GM12878 (cell line): Measurements from ENCODE around the gene FNDC3A. TPM values are rescaled to one million over a fixed set of nuclear protein-coding genes. Genes with fewer than 3 reads are reported as not detected.

Experiments used
- ATAC-seq: fragments of 200-7000 bp; cut with Tn5 transposase; 3 replicates; pipeline ENCODE4 v1.9.1; 2020; ENCODE audit warnings: mild to moderate bottlenecking, moderate library complexity
- BruUV-seq: library from RNA; stranded (reverse); fragments of 400-500 nt; replicated peaks from 2 replicates; lab custom pipeline; 2021; lab: Mats Ljungman, UMichigan
- CTCF ChIA-PET: fragments of 300-600 bp; sonication (Branson Sonifier 250); formaldehyde crosslinking; extraction: SDS; loops from one replicate; lab custom pipeline; 2021; ENCODE audit warnings: inconsistent platforms; lab: Yijun Ruan, JAX
- POLR2A ChIA-PET: fragments of 350-600 bp; formaldehyde crosslinking; extraction: SDS; loops from one replicate; lab custom pipeline; 2021; ENCODE audit warnings: inconsistent platforms; lab: Charles Lee
- RAD21 ChIA-PET: fragments of 300-600 bp; sonication (Branson Sonifier 250); formaldehyde crosslinking; loops from one replicate; lab custom pipeline; 2023; ENCODE audit warnings: antibody characterized with exemption; ENCODE audit not compliant: unreplicated experiment; lab: Charles Lee
- SMC1A ChIA-PET: fragments of 300-600 bp; sonication (Branson Sonifier 250); formaldehyde crosslinking; loops from one replicate; lab custom pipeline; 2023; ENCODE audit not compliant: unreplicated experiment, uncharacterized antibody; lab: Charles Lee
- DNase-seq: peaks from one replicate; pipeline ENCODE4 v3.0.0-alpha.2; 2011; ENCODE audit warnings: low read depth, low spot score
- FAIRE-seq: peaks from 3 replicates; lab custom pipeline; 2011; peaks lifted over from hg19 to GRCh38; lab: Jason Lieb, UNC
- H2AFZ ChIP-seq: 2 replicates; pipeline ENCODE4 v1.6.0; 2011; ENCODE audit warnings: low read depth, low read length, control low read depth; ENCODE audit not compliant: control insufficient read depth
- H3K27ac ChIP-seq: 2 replicates; pipeline ENCODE4 v1.5.1; 2011; ENCODE audit warnings: control low read depth; ENCODE audit not compliant: control insufficient read depth, insufficient read depth
- H3K27me3 ChIP-seq, 2 experiments: replicated peaks in 1 of 2; 2 replicates each; pipeline versions ENCODE4 v1.6.0 to v1.6.1; 2011; ENCODE audit warnings: low read length in 1 of 2; ENCODE audit not compliant: control insufficient read depth in 2 of 2, insufficient read depth in 2 of 2
- H3K36me3 ChIP-seq, 2 experiments: 2 replicates each; pipeline ENCODE4 v1.5.1; 2011; ENCODE audit warnings: low read length in 1 of 2; ENCODE audit not compliant: control insufficient read depth in 2 of 2, insufficient read depth in 2 of 2
- H3K4me1 ChIP-seq: 2 replicates; pipeline ENCODE4 v1.6.1; 2011; ENCODE audit warnings: mild to moderate bottlenecking, low read length, moderate library complexity, mixed read lengths; ENCODE audit not compliant: control insufficient read depth, insufficient read depth
- H3K4me2 ChIP-seq: 2 replicates; pipeline ENCODE4 v1.6.0; 2011; ENCODE audit warnings: control low read depth; ENCODE audit not compliant: control insufficient read depth, insufficient read depth
- H3K4me3 ChIP-seq: fragments of 200-600 bp; sonication (generic); 2 replicates; pipeline ENCODE4 v1.5.1; 2016
- H3K79me2 ChIP-seq: 2 replicates; pipeline ENCODE4 v1.6.0; 2011; ENCODE audit warnings: low read length; ENCODE audit not compliant: control insufficient read depth, insufficient read depth
- H3K9ac ChIP-seq: 2 replicates; pipeline ENCODE4 v1.8.0; 2011; ENCODE audit warnings: low read length, control low read depth, mixed read lengths; ENCODE audit not compliant: control insufficient read depth, insufficient read depth
- H3K9me3 ChIP-seq: replicated peaks from 3 replicates; pipeline ENCODE4 v1.5.1; 2011; ENCODE audit warnings: mild to moderate bottlenecking, low read length; ENCODE audit not compliant: control insufficient read depth, insufficient read depth
- H4K20me1 ChIP-seq: 2 replicates; pipeline ENCODE4 v1.6.0; 2011; ENCODE audit not compliant: control insufficient read depth, insufficient read depth
- CREB1 ChIP-seq: IDR thresholded peaks from 2 replicates; pipeline ENCODE4 v1.6.1; 2012; ENCODE audit warnings: low read depth, mild to moderate bottlenecking, inconsistent platforms
- EGR1 ChIP-seq, 2 experiments: IDR thresholded peaks; 1 replicate in 1 of 2; 2 replicates in 1 of 2; pipeline ENCODE4 v1.6.1; 2011 to 2012; ENCODE audit warnings: low read depth in 2 of 2, low read length in 2 of 2, borderline replicate concordance in 1 of 2, mild to moderate bottlenecking in 1 of 2, moderate library complexity in 1 of 2
- EP300 ChIP-seq, 2 experiments: fragments of 150-350 bp in 1 of 2; IDR thresholded peaks; 2 replicates each; pipeline ENCODE4 v1.6.1; 2011 to 2012; ENCODE audit warnings: low read depth in 2 of 2, low read length in 2 of 2, borderline replicate concordance in 1 of 2, improper control_type of control experiment in 1 of 2, inconsistent platforms in 1 of 2; ENCODE audit not compliant: control insufficient read depth in 1 of 2
- ETV6 ChIP-seq, 2 experiments: fragments of 450-650 bp in 1 of 2; IDR thresholded peaks in 1 of 2; conservative IDR thresholded peaks in 1 of 2; 2 replicates each; pipeline ENCODE4 v1.6.1; 2014; ENCODE audit warnings: antibody characterized with exemption in 1 of 2, borderline replicate concordance in 1 of 2, low read depth in 1 of 2, mild to moderate bottlenecking in 1 of 2, moderate library complexity in 1 of 2
- GABPA ChIP-seq: IDR thresholded peaks from 2 replicates; pipeline ENCODE4 v1.6.1; 2014; ENCODE audit warnings: antibody characterized with exemption, low read depth, mild to moderate bottlenecking, inconsistent platforms
- IKZF2 ChIP-seq, 2 experiments: fragments of 450-650 bp; IDR thresholded peaks; 2 replicates each; pipeline ENCODE4 v1.6.1; 2017; ENCODE audit warnings: mild to moderate bottlenecking in 2 of 2, moderate library complexity in 2 of 2
- MEF2A ChIP-seq: IDR thresholded peaks from 2 replicates; pipeline ENCODE4 v1.6.1; 2011; ENCODE audit warnings: low read depth, mild to moderate bottlenecking, low read length, moderate library complexity; ENCODE audit not compliant: insufficient read depth
- MEF2B ChIP-seq: fragments of 450-650 bp; IDR thresholded peaks from 2 replicates; pipeline ENCODE4 v1.6.1; 2018; ENCODE audit warnings: mild to moderate bottlenecking, moderate library complexity; ENCODE audit not compliant: partially characterized antibody, poor library complexity, severe bottlenecking
- RAD21 ChIP-seq: IDR thresholded peaks from 2 replicates; pipeline ENCODE4 v1.6.1; 2011; ENCODE audit warnings: mild to moderate bottlenecking, low read depth, low read length, moderate library complexity; ENCODE audit not compliant: insufficient read depth
- RELA ChIP-seq: fragments of 450-650 bp; IDR thresholded peaks from 2 replicates; pipeline ENCODE4 v1.8.0; 2014; ENCODE audit warnings: borderline replicate concordance; ENCODE audit not compliant: partially characterized antibody
- RUNX3 ChIP-seq: IDR thresholded peaks from 2 replicates; pipeline ENCODE4 v1.6.1; 2012; ENCODE audit warnings: low read length, inconsistent platforms
- SUPT20H ChIP-seq: IDR thresholded peaks from 2 replicates; pipeline ENCODE4 v1.6.1; 2011; ENCODE audit warnings: low read depth, mild to moderate bottlenecking, low read length, moderate library complexity, borderline replicate concordance; ENCODE audit not compliant: control insufficient read depth
- WGBS: methylation state at CpG from one replicate; pipeline ENCODE4 v1.1.6; 2016; ENCODE audit warnings: low lambda C conversion rate; ENCODE audit not compliant: insufficient replicate concordance, insufficient coverage; ENCODE audit errors: missing lambda C conversion rate; 5-methylcytosine and 5-hydroxymethylcytosine counted together
- in situ Hi-C: fragments of 300-500 bp; cut with MboI; formaldehyde crosslinking; loops from 9 replicates; pipeline ENCODE4 v1.14.3; 2018; ENCODE audit warnings: mixed read lengths
- intact Hi-C: fragments of 100-400 bp; cut with micrococcal nuclease; formaldehyde crosslinking; loops from one replicate; pipeline ENCODE4 v1.14.2; 2022; ENCODE audit not compliant: unreplicated experiment
- polyA plus RNA-seq, 11 experiments: library from polyadenylated mRNA; depleted of rRNA in 4 of 11; unstranded in 6 of 11; stranded (reverse) in 5 of 11; fragments of >200 nt; fragmentation: Nextera tagmentation in 4 of 11; fragmentation: Illumina TruSeq in 1 of 11; extraction: Ambion mirVana in 4 of 11; extraction: Trizol in 1 of 11; gene quantifications; 1 replicate in 1 of 11; 2 replicates in 10 of 11; pipeline versions ENCODE4 v1.2.1 to v1.2.3, GENCODE V29; 2011 to 2016; ENCODE audit warnings: inconsistent platforms in 2 of 11, missing spikeins in 2 of 11, low read depth in 1 of 11
- total RNA-seq, 4 experiments: library from RNA; depleted of rRNA in 3 of 4; stranded (reverse); fragments of >200 nt in 3 of 4; fragmentation: Illumina TruSeq in 1 of 4; extraction: Trizol in 1 of 4; gene quantifications; 2 replicates each; pipeline versions ENCODE4 v1.2.1 to v1.2.3, GENCODE V29; 2013 to 2021
- TF ChIP-seq, protein P1 (sequence below): fragments of 450-650 bp; IDR thresholded peaks from 2 replicates; pipeline ENCODE4 v1.6.1; 2017; ENCODE audit warnings: antibody characterized with exemption, mild to moderate bottlenecking, moderate library complexity
- TF ChIP-seq, protein P2 (sequence below): fragments of 450-650 bp; formaldehyde crosslinking; IDR thresholded peaks from 2 replicates; pipeline ENCODE4 v1.4.0; 2020; ENCODE audit warnings: mild to moderate bottlenecking, moderate library complexity
- TF ChIP-seq, protein P3 (sequence below): IDR thresholded peaks from 2 replicates; pipeline ENCODE4 v1.6.1; 2012; ENCODE audit warnings: low read length, inconsistent platforms

FNDC3A gene
- total and polyA plus RNA-seq, 10 of the 15 experiments (the other 5 are each of a cell fraction or from before 2014, with no cell fraction given): 6.3 to 46.4 (median 22.8) TPM

DNA sequence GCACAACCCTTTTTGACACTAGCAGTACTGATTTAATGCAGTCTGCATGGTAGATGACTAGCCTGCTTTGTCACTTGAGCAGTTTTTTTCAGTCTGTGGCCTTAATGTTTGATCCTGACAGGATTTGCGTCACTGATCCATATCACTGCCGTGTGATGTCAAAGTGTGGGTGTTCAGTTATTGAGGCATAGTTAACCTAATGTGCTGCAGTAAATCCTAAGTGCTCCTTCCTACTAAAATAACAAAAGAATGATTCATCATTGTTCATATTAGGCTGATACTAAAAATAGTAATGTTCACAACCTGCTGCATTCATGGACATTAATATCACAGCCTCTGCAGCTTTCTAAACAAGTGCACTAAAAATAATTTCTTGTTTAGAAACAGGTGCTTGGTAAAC is 122.5 kb downstream of the FNDC3A start:
- H4K20me1 ChIP-seq: no peaks in the 10 kb centered on the region
- DNase-seq (no peak), ATAC-seq (peak; percentile 34; the same call in 2 of the 3 replicates), FAIRE-seq (no peak)
- 98% methylated on average over 2 of the region's 2 CpGs for WGBS
- POLR2A ChIA-PET: no interaction called here
- in situ Hi-C loops (no loop called here), intact Hi-C loops (no loop called here)
- H2AFZ ChIP-seq: no peak overlapping the region
- no peaks in the 10 kb centered on the region for H3K9me3 ChIP-seq
- H3K9ac ChIP-seq: no peak overlapping the region
- RAD21 ChIA-PET: no interaction called here
- no peaks in the 10 kb centered on the region for H3K27me3 ChIP-seq
- H3K4me2 ChIP-seq: no peak overlapping the region
- CTCF ChIA-PET: interaction anchor here (1.1 kb wide), 1 partner anchor 14 kb away, joined by 4 read pairs; no protein-coding TSS in a partner anchor
- H3K27ac ChIP-seq: no peak overlapping the region; the same call in 1 of the 2 replicates
- H3K79me2 ChIP-seq: no peaks in the 10 kb centered on the region; the same call in none of the 2 replicates
- H3K4me3 ChIP-seq: no peak overlapping the region
- H3K36me3 ChIP-seq: no peaks in the 10 kb centered on the region; a peak in 1 of 4 replicates
- SMC1A ChIA-PET: interaction anchor here (2.1 kb wide), 1 partner anchor 118 kb away, joined by 8 read pairs; no protein-coding TSS in a partner anchor
- BruUV-seq: no TSS peak
- peaks cover 20% of the 10 kb centered on the region for H3K4me1 ChIP-seq
- TF ChIP-seq RAD21: no peak
- TF ChIP-seq ETV6 (conservative IDR thresholded peaks at IDR 0.05 in 1 of 2, IDR thresholded peaks at IDR 0.05 in 1 of 2; ENCODE audit: borderline replicate concordance in 1 of 2, low read depth in 1 of 2): no peak
- 0 out of 2 replicates have a peak, but pooled peaks have one; percentile 11 for TF ChIP-seq GABPA
- no peak for TF ChIP-seq EGR1 (IDR thresholded peaks at IDR 0.05; ENCODE audit: borderline replicate concordance in 1 of 2, low read depth in 2 of 2, low read length in 2 of 2)
- TF ChIP-seq MEF2B: peak; percentile 46
- TF ChIP-seq, protein P1, sequence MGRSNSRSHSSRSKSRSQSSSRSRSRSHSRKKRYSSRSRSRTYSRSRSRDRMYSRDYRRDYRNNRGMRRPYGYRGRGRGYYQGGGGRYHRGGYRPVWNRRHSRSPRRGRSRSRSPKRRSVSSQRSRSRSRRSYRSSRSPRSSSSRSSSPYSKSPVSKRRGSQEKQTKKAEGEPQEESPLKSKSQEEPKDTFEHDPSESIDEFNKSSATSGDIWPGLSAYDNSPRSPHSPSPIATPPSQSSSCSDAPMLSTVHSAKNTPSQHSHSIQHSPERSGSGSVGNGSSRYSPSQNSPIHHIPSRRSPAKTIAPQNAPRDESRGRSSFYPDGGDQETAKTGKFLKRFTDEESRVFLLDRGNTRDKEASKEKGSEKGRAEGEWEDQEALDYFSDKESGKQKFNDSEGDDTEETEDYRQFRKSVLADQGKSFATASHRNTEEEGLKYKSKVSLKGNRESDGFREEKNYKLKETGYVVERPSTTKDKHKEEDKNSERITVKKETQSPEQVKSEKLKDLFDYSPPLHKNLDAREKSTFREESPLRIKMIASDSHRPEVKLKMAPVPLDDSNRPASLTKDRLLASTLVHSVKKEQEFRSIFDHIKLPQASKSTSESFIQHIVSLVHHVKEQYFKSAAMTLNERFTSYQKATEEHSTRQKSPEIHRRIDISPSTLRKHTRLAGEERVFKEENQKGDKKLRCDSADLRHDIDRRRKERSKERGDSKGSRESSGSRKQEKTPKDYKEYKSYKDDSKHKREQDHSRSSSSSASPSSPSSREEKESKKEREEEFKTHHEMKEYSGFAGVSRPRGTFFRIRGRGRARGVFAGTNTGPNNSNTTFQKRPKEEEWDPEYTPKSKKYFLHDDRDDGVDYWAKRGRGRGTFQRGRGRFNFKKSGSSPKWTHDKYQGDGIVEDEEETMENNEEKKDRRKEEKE: no peak
- TF ChIP-seq SUPT20H: no peak
- no peak for TF ChIP-seq IKZF2 (IDR thresholded peaks at IDR 0.05)
- TF ChIP-seq EP300 (IDR thresholded peaks at IDR 0.05; ENCODE audit: borderline replicate concordance in 1 of 2, control insufficient read depth in 1 of 2, low read depth in 2 of 2, low read length in 2 of 2): no peak
- no peak for TF ChIP-seq RELA
- TF ChIP-seq, protein P2, sequence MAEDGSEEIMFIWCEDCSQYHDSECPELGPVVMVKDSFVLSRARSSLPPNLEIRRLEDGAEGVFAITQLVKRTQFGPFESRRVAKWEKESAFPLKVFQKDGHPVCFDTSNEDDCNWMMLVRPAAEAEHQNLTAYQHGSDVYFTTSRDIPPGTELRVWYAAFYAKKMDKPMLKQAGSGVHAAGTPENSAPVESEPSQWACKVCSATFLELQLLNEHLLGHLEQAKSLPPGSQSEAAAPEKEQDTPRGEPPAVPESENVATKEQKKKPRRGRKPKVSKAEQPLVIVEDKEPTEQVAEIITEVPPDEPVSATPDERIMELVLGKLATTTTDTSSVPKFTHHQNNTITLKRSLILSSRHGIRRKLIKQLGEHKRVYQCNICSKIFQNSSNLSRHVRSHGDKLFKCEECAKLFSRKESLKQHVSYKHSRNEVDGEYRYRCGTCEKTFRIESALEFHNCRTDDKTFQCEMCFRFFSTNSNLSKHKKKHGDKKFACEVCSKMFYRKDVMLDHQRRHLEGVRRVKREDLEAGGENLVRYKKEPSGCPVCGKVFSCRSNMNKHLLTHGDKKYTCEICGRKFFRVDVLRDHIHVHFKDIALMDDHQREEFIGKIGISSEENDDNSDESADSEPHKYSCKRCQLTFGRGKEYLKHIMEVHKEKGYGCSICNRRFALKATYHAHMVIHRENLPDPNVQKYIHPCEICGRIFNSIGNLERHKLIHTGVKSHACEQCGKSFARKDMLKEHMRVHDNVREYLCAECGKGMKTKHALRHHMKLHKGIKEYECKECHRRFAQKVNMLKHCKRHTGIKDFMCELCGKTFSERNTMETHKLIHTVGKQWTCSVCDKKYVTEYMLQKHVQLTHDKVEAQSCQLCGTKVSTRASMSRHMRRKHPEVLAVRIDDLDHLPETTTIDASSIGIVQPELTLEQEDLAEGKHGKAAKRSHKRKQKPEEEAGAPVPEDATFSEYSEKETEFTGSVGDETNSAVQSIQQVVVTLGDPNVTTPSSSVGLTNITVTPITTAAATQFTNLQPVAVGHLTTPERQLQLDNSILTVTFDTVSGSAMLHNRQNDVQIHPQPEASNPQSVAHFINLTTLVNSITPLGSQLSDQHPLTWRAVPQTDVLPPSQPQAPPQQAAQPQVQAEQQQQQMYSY: no peak
- no peak for TF ChIP-seq RUNX3
- TF ChIP-seq CREB1: 0 out of 2 replicates have a peak, but pooled peaks have one; percentile 29
- peak; percentile 73; the same call in 1 of the 2 replicates for TF ChIP-seq MEF2A
- TF ChIP-seq, protein P3, sequence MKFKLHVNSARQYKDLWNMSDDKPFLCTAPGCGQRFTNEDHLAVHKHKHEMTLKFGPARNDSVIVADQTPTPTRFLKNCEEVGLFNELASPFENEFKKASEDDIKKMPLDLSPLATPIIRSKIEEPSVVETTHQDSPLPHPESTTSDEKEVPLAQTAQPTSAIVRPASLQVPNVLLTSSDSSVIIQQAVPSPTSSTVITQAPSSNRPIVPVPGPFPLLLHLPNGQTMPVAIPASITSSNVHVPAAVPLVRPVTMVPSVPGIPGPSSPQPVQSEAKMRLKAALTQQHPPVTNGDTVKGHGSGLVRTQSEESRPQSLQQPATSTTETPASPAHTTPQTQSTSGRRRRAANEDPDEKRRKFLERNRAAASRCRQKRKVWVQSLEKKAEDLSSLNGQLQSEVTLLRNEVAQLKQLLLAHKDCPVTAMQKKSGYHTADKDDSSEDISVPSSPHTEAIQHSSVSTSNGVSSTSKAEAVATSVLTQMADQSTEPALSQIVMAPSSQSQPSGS: peak; percentile 45; the same call in 1 of the 2 replicates
